ENCODE results near the gene CPN2. TPM values are rescaled to one million over a fixed set of nuclear protein-coding genes. Genes with fewer than 3 reads are reported as not detected.

CPN2 gene
- total RNA-seq, 1 donor from 2014 or later: not detected

- Histone ChIP-seq H3K4me3 (no peak overlapping the region), H3K4me1 (no peaks in the 10 kb centered on the region), H3K9me3 (no peaks in the 10 kb centered on the region), H3K27me3 (ENCODE audit: low read depth) (peaks cover 23% of the 10 kb centered on the region), H3K27ac (no peak overlapping the region), H3K36me3 (no peaks in the 10 kb centered on the region)
- DNase-seq (no peak), ATAC-seq (no peak)
- intact Hi-C loops (cut with DNase I): no loop called here
- no peak for TF ChIP-seq CTCF (IDR thresholded peaks at IDR 0.05)
These were observed 14.9 kb upstream of the CPN2 start for GRCh38 chr3:194365978-194366490.

DNA sequence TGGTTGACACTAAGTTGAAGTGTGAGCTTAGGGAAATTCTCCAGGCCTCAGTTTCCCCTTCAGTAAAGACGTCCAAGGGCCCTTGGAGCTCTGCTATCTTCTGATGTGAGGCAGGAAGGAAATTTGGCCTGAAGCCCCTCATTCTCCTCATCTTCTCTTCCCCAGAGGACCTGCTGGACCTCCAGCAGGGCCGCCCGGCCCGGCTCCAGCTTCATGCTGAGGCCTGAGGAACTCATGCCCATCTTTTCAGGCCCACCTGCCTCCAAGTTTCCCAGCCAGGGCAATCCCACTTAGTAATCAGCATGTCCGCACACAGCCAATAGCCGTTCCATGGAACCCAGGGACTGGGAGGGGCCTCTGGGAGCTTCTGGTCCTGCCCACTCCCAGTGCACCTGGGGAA is 14.4 kb upstream of the CPN2 start:
- DNase-seq: no peak

DNA sequence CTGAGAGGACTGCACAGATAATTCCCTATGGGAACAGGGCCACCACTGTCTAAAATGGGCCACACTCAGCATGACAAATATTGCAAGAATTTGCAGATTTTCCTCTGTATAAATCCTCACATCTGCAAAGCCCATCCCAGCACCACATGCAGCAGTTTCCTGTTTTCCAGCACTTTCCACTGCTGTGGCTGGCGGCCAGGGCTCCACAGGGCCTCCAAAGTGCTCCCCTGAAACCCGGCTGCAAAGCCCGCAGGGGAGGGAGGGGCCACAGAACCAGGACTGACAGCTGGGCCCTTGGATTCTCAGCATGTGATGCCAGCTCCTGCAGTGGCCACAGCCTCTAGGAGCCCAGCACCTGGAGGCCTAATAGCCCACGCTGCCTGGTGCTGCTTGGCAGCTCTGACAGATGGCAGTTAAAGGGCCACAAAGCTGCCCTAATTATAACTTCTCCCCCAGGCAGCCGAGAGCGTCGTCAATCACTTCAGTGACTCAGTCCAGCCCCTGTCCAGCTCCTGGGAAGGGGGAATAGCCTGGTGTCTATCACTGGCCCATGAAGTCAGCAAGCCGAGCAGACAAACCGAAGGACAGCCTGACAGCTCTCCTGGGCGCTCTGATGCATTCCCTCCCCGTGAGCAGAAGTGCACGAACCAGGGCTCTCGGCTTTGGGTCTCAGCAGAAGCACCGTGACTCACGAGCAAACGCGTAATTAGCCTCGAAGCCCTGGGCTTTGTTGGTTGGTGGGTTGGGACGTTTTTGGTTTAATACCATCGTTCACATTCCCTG is 13.7 kb upstream of the CPN2 start:
- no peaks in the 10 kb centered on the region for H3K9me3 ChIP-seq
- H3K36me3 ChIP-seq: no peaks in the 10 kb centered on the region
- DNase-seq (no peak), ATAC-seq (peak in 1 of 2 donors; percentile 39)
- peaks cover 16% of the 10 kb centered on the region for H3K27me3 ChIP-seq (ENCODE audit: low read depth)
- no peaks in the 10 kb centered on the region for H3K4me1 ChIP-seq
- TF ChIP-seq CTCF (IDR thresholded peaks at IDR 0.05): no peak
- intact Hi-C loops (cut with DNase I): no loop called here
- no peak overlapping the region for H3K27ac ChIP-seq
- H3K4me3 ChIP-seq: no peak overlapping the region

More for the DNA sequence above, 14.4 kb upstream of the CPN2 start:
- Histone ChIP-seq H3K9me3 (no peaks in the 10 kb centered on the region), H3K36me3 (no peaks in the 10 kb centered on the region), H3K27ac (no peak overlapping the region), H3K4me1 (no peaks in the 10 kb centered on the region), H3K27me3 (ENCODE audit: low read depth) (peaks cover 21% of the 10 kb centered on the region), H3K4me3 (no peak overlapping the region)
- intact Hi-C loops (cut with DNase I): no loop called here
- no peak for TF ChIP-seq CTCF (IDR thresholded peaks at IDR 0.05)
- no peak for ATAC-seq

- DNase-seq (no peak), ATAC-seq (no peak)
- H3K27ac ChIP-seq: no peak overlapping the region
- TF ChIP-seq CTCF (IDR thresholded peaks at IDR 0.05): no peak
- intact Hi-C loops (cut with DNase I): no loop called here
- H3K4me3 ChIP-seq: no peak overlapping the region
- H3K27me3 ChIP-seq (ENCODE audit: low read depth): peaks cover 10% of the 10 kb centered on the region
- H3K36me3 ChIP-seq: no peaks in the 10 kb centered on the region
- no peaks in the 10 kb centered on the region for H3K9me3 ChIP-seq
- no peaks in the 10 kb centered on the region for H3K4me1 ChIP-seq
These were observed 13.2 kb upstream of the CPN2 start for GRCh38 chr3:194364314-194364651.

- ATAC-seq: no peak
- Histone ChIP-seq H3K4me1 (no peaks in the 10 kb centered on the region), H3K27me3 (ENCODE audit: low read depth) (no peaks in the 10 kb centered on the region), H3K9me3 (no peaks in the 10 kb centered on the region), H3K27ac (no peak overlapping the region), H3K36me3 (no peaks in the 10 kb centered on the region), H3K4me3 (no peak overlapping the region)
- no peak for DNase-seq
- intact Hi-C loops (cut with DNase I): no loop called here
- no peak for TF ChIP-seq CTCF (IDR thresholded peaks at IDR 0.05)
These were observed 9.4 kb upstream of the CPN2 start for GRCh38 chr3:194360568-194360967.
